ENCODE data around the gene SGCD.

SGCD gene

DNA sequence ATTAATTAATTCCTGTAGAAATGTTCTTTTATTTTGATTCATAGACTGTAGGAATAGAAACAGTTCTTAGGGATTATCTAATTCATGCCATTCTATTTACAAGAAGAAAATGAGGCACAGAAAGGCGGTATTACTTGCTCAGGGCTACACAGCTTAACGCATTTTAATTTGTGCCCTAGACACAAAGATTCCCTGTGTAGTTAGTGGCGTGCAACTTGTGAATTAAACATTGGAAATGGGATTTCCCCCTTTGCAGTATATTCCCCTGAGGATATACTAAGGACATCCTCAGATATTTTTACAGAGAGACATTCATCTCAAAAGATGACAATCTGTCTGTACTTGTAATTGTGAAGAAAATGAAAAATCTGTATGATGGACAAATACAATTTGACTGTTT is 108.1 kb downstream of the SGCD start:
- Histone ChIP-seq H3K36me3 (ENCODE audit: insufficient read depth, low read length) (no peaks in the 10 kb centered on the region), H3K27ac (no peak overlapping the region), H3K4me3 (no peak overlapping the region), H3K9ac (ENCODE audit: insufficient read length) (no peak overlapping the region), H3K9me3 (ENCODE audit: low read depth, low read length) (no peaks in the 10 kb centered on the region)
- no peak for TF ChIP-seq EZH2 (IDR thresholded peaks at IDR 0.05)
- no peak for DNase-seq (ENCODE audit: low read depth, low spot score)

DNA sequence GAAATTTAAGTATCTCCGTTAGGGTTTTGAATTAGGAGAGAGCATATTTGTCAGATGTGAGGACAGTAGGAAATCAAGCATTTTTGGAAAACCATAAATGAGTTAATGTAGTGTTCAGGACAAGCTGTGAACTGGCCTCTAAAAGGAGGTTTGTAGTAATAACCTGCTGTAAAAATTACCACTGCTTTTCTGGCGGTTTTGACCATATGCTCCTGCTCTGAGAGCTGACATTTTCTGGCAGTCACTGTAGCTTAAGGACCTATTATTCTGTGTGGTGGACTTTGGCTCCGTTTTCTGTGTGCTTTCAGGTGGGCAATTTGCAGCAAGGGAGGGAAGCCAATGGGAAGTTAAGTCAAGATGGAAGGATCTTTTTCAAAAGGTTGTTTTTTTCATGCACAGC is 111.1 kb downstream of the SGCD start:
- no peak overlapping the region for H3K27ac ChIP-seq
- no peaks in the 10 kb centered on the region for H3K36me3 ChIP-seq (ENCODE audit: insufficient read depth, low read length)
- no peak overlapping the region for H3K9ac ChIP-seq (ENCODE audit: insufficient read length)
- TF ChIP-seq POLR2AphosphoS5 (IDR thresholded peaks at IDR 0.05; ENCODE audit: borderline replicate concordance, low read depth, low read length) (no peak), EZH2 (IDR thresholded peaks at IDR 0.05) (no peak), FOXP2 (optimal IDR thresholded peaks at IDR 0.05; ENCODE audit: control extremely low read depth, extremely low read length, insufficient read depth) (no peak)
- no peak for DNase-seq (ENCODE audit: low read depth, low spot score)
- H3K4me3 ChIP-seq = no peak overlapping the region
- no peaks in the 10 kb centered on the region for H3K9me3 ChIP-seq (ENCODE audit: low read depth, low read length)

DNA sequence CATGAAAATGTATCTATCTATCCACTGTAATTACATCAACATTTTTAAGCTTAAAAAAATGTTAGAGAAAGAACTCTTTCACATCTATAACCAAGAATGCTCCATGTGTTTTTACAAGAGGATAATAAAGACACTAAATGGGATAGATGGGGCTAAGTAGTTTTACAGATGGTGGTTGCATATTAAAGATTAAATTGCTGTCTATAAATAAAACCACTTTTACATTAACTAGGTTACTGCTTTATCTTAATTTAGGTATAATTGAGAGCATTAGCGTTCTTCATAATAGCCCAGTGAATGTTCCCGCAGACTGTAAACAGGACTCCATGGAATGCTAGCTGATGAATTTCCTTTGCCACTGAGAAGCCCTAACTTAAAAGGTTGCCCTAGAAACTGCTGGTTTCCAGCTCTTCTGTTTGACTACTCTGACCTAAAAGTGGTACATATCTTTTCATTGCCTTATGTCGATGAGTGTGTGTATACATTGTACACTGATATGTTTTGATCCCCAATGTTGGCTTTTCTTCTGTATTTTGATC is 117.9 kb downstream of the SGCD start:
- Histone ChIP-seq H3K4me3 (no peak overlapping the region), H3K9ac (ENCODE audit: insufficient read length) (no peak overlapping the region), H3K27ac (no peak overlapping the region), H3K36me3 (ENCODE audit: insufficient read depth, low read length) (no peaks in the 10 kb centered on the region), H3K9me3 (ENCODE audit: low read depth, low read length) (no peaks in the 10 kb centered on the region)
- no peak for TF ChIP-seq FOXP2 (optimal IDR thresholded peaks at IDR 0.05; ENCODE audit: control extremely low read depth, extremely low read length, insufficient read depth)
- no peak for TF ChIP-seq POLR2AphosphoS5 (IDR thresholded peaks at IDR 0.05; ENCODE audit: borderline replicate concordance, low read depth, low read length)
- TF ChIP-seq EZH2 (IDR thresholded peaks at IDR 0.05) = no peak
- no peak for DNase-seq (ENCODE audit: low read depth, low spot score)

DNA sequence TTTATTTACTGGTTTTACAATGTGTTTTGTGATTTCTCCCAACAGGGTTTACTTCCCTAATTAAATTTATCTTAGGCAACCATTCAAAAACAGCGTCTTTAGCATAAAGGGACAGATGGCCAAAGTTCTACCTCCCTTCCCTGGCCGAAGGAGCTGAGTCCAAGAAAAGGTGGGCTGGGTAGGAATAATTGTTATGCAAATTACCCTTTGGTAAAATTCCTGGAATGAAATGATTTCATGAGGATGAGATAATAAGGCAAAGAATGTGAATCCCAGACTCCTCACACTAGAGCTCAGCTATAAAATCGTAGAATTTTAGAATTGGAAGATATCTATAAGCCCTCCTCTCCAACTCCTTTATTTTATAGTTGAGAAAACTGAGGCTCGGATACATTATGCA is 119.6 kb downstream of the SGCD start:
- no peak overlapping the region for H3K9ac ChIP-seq (ENCODE audit: insufficient read length)
- TF ChIP-seq EZH2 (IDR thresholded peaks at IDR 0.05) (no peak), FOXP2 (optimal IDR thresholded peaks at IDR 0.05; ENCODE audit: control extremely low read depth, extremely low read length, insufficient read depth) (no peak), POLR2AphosphoS5 (IDR thresholded peaks at IDR 0.05; ENCODE audit: borderline replicate concordance, low read depth, low read length) (no peak)
- DNase-seq (ENCODE audit: low read depth, low spot score) = no peak

GRCh38 chr5:156450778-156451177 is 123.8 kb downstream of the SGCD start:
- no peak overlapping the region for H3K9ac ChIP-seq (ENCODE audit: insufficient read length)
- no peak overlapping the region for H3K4me3 ChIP-seq
- no peak for DNase-seq (ENCODE audit: low read depth, low spot score)
- H3K9me3 ChIP-seq (ENCODE audit: low read depth, low read length) = no peaks in the 10 kb centered on the region
- no peaks in the 10 kb centered on the region for H3K36me3 ChIP-seq (ENCODE audit: insufficient read depth, low read length)
- H3K27ac ChIP-seq = no peak overlapping the region
- TF ChIP-seq EZH2 (IDR thresholded peaks at IDR 0.05) = no peak
- no peak for TF ChIP-seq POLR2AphosphoS5 (IDR thresholded peaks at IDR 0.05; ENCODE audit: borderline replicate concordance, low read depth, low read length)
- TF ChIP-seq FOXP2 (optimal IDR thresholded peaks at IDR 0.05; ENCODE audit: control extremely low read depth, extremely low read length, insufficient read depth) = no peak

More for the DNA sequence above, 119.6 kb downstream of the SGCD start:
- Histone ChIP-seq H3K36me3 (ENCODE audit: insufficient read depth, low read length) (no peaks in the 10 kb centered on the region), H3K27ac (no peak overlapping the region), H3K4me3 (no peak overlapping the region), H3K9me3 (ENCODE audit: low read depth, low read length) (no peaks in the 10 kb centered on the region)

DNA sequence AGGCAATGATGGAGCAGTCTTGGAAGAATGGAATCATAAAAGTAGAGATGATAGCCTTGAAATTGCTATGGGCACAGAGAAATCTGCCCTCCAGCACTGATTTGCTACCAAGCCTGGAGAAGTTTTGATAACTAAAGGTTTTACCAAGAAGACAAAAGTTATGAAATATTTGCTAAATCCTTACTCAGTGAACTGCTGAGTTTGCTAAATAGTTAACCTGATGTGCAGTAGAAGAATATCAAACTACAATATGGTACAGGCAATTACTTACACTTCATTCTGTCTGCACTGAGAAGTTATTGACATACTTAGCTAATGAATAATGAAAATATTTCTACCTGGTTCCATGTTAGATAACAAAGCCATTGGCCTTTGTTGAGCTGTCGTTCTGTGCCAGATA is 124.5 kb downstream of the SGCD start:
- DNase-seq (ENCODE audit: low read depth, low spot score) = no peak
- H3K9ac ChIP-seq (ENCODE audit: insufficient read length) = no peak overlapping the region
- TF ChIP-seq POLR2AphosphoS5 (IDR thresholded peaks at IDR 0.05; ENCODE audit: borderline replicate concordance, low read depth, low read length) (no peak), EZH2 (IDR thresholded peaks at IDR 0.05) (no peak), FOXP2 (optimal IDR thresholded peaks at IDR 0.05; ENCODE audit: control extremely low read depth, extremely low read length, insufficient read depth) (no peak)
- no peak overlapping the region for H3K27ac ChIP-seq
- no peak overlapping the region for H3K4me3 ChIP-seq
- H3K9me3 ChIP-seq (ENCODE audit: low read depth, low read length) = no peaks in the 10 kb centered on the region
- H3K36me3 ChIP-seq (ENCODE audit: insufficient read depth, low read length) = no peaks in the 10 kb centered on the region

DNA sequence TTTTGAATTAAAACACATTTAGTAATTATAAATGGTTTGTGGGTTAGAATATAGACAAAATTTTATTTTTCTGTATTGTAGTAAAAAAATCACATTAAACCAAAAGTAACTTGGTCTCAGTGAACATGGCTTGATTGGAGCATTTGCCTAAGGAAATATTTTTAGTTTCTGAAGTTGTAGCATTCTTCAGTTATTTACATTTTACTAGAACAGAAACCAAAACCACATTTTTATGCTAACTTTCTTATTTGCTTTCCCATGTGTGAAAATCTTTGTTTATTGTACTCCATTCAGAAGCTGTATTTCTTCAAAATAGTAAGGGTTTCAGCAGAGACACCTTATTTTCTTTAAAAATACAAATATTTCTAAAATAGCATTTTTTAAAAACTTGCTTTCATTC is 129.9 kb downstream of the SGCD start:
- Histone ChIP-seq H3K36me3 (ENCODE audit: insufficient read depth, low read length) (no peaks in the 10 kb centered on the region), H3K9ac (ENCODE audit: insufficient read length) (no peak overlapping the region), H3K9me3 (ENCODE audit: low read depth, low read length) (no peaks in the 10 kb centered on the region), H3K4me3 (no peak overlapping the region), H3K27ac (no peak overlapping the region)
- no peak for TF ChIP-seq EZH2 (IDR thresholded peaks at IDR 0.05)
- TF ChIP-seq POLR2AphosphoS5 (IDR thresholded peaks at IDR 0.05; ENCODE audit: borderline replicate concordance, low read depth, low read length) = no peak
- TF ChIP-seq FOXP2 (optimal IDR thresholded peaks at IDR 0.05; ENCODE audit: control extremely low read depth, extremely low read length, insufficient read depth) = no peak
- DNase-seq (ENCODE audit: low read depth, low spot score) = no peak

DNA sequence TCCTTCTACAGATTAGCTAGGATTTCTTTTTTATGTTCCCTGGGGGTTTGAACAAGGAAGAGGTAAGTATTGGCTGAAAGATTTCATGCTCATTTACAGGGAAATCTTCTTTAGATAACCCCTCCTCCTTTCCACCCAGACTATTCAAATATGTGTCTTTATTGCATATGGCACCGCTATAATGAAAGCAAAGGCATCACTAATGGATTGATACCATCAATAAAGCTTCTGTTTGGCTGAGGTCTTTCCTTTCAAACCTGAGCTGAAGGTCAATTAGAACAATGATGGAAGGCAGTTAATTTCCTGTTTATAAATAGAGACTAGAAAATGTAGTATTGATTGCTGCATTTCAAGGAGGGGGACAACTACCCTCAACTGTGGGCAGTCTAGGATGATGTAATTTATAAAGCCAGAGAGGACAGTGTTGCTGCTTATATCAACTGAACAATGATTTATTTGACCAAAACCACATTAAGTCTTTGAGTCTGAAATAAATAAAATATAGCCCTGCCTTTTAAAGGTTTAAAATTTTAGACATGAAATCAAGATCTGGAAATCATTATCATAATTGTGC is 132.9 kb downstream of the SGCD start:
- H3K36me3 ChIP-seq (ENCODE audit: insufficient read depth, low read length) = no peaks in the 10 kb centered on the region
- TF ChIP-seq EZH2 (IDR thresholded peaks at IDR 0.05) (no peak), FOXP2 (optimal IDR thresholded peaks at IDR 0.05; ENCODE audit: control extremely low read depth, extremely low read length, insufficient read depth) (no peak), POLR2AphosphoS5 (IDR thresholded peaks at IDR 0.05; ENCODE audit: borderline replicate concordance, low read depth, low read length) (no peak)
- DNase-seq (ENCODE audit: low read depth, low spot score) = no peak
- H3K9me3 ChIP-seq (ENCODE audit: low read depth, low read length) = no peaks in the 10 kb centered on the region
- H3K27ac ChIP-seq = no peak overlapping the region
- no peak overlapping the region for H3K4me3 ChIP-seq
- no peak overlapping the region for H3K9ac ChIP-seq (ENCODE audit: insufficient read length)

DNA sequence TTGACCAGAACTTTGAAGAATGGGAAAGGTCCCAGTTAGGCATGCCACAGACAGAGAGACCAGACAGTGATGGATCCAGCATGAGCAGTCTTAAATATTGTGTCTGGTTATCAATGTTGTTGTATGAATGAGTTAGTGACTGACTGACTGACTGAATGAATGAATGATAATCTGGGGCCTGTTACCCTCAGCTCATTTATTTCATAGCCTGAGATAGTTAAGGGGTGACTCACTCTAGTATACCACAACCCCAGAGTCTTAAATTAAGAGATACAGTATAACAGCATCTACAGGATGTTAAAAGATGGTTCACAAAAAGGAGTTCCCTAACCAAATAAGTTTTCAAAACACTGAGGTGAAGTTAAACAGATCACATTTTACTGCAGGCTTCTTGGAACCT is 133.5 kb downstream of the SGCD start:
- no peak overlapping the region for H3K9ac ChIP-seq (ENCODE audit: insufficient read length)
- H3K4me3 ChIP-seq = no peak overlapping the region
- DNase-seq (ENCODE audit: low read depth, low spot score) = no peak
- no peak overlapping the region for H3K27ac ChIP-seq
- H3K9me3 ChIP-seq (ENCODE audit: low read depth, low read length) = no peaks in the 10 kb centered on the region
- no peaks in the 10 kb centered on the region for H3K36me3 ChIP-seq (ENCODE audit: insufficient read depth, low read length)
- TF ChIP-seq FOXP2 (optimal IDR thresholded peaks at IDR 0.05; ENCODE audit: control extremely low read depth, extremely low read length, insufficient read depth) = no peak
- no peak for TF ChIP-seq POLR2AphosphoS5 (IDR thresholded peaks at IDR 0.05; ENCODE audit: borderline replicate concordance, low read depth, low read length)
- no peak for TF ChIP-seq EZH2 (IDR thresholded peaks at IDR 0.05)
